Smooth muscle cell (in vitro differentiated cells): Measurements from ENCODE around the gene ST6GALNAC3. TPM values are rescaled to one million over a fixed set of nuclear protein-coding genes. Genes with fewer than 3 reads are reported as not detected.
A peak's percentile ranks its signal among the peaks of the same experiment; 100 is the strongest.

ENCODE experiments used
- DNase-seq: peaks from one replicate; lab custom pipeline; 2025; ENCODE audit not compliant: unreplicated experiment; lab: John Stamatoyannopoulos, UW
- H2AFZ ChIP-seq: fragments of 200-600 bp; sonication (generic); 2 replicates; pipeline ENCODE4 v1.6.0; 2016; ENCODE audit warnings: antibody characterized with exemption, low read depth, mild to moderate bottlenecking
- H3F3A ChIP-seq: fragments of 200-600 bp; sonication (generic); 2 replicates; pipeline ENCODE4 v1.6.0; 2017; ENCODE audit warnings: antibody characterized with exemption, low read depth
- H3K27ac ChIP-seq: fragments of 200-600 bp; sonication (generic); 2 replicates; pipeline ENCODE4 v1.5.1; 2016; ENCODE audit warnings: low read depth, mild to moderate bottlenecking
- H3K27me3 ChIP-seq: fragments of 200-600 bp; sonication (generic); 2 replicates; pipeline ENCODE4 v1.6.1; 2016; ENCODE audit warnings: low read depth, mild to moderate bottlenecking
- H3K36me3 ChIP-seq: fragments of 200-600 bp; sonication (generic); 2 replicates; pipeline ENCODE4 v1.5.1; 2016; ENCODE audit warnings: low read depth
- H3K4me1 ChIP-seq: fragments of 200-600 bp; sonication (generic); 2 replicates; pipeline ENCODE4 v1.5.1; 2016; ENCODE audit warnings: low read depth
- H3K4me2 ChIP-seq: fragments of 200-600 bp; sonication (generic); 2 replicates; pipeline ENCODE4 v1.6.0; 2016; ENCODE audit warnings: mild to moderate bottlenecking
- H3K4me3 ChIP-seq: fragments of 200-600 bp; sonication (generic); 2 replicates; pipeline ENCODE4 v1.5.1; 2016; ENCODE audit warnings: mild to moderate bottlenecking
- H3K79me2 ChIP-seq: fragments of 200-600 bp; sonication (generic); 2 replicates; pipeline ENCODE4 v1.6.0; 2016; ENCODE audit warnings: low read depth, mild to moderate bottlenecking
- H3K9ac ChIP-seq: fragments of 200-600 bp; sonication (generic); 2 replicates; pipeline ENCODE4 v1.6.0; 2016; ENCODE audit warnings: low read depth
- H3K9me3 ChIP-seq: fragments of 200-600 bp; sonication (generic); replicated peaks from 2 replicates; pipeline ENCODE4 v1.5.1; 2016; ENCODE audit warnings: low read depth
- H4K20me1 ChIP-seq: fragments of 200-600 bp; sonication (generic); 2 replicates; pipeline ENCODE4 v1.6.0; 2016; ENCODE audit warnings: low read depth
- WGBS: methylation state at CpG from one replicate; pipeline ENCODE4 v1.1.7; 2016; ENCODE audit warnings: low lambda C conversion rate; 5-methylcytosine and 5-hydroxymethylcytosine counted together
- polyA plus RNA-seq: library from polyadenylated mRNA; unstranded; fragments of >200 nt; fragmentation: Nextera tagmentation; extraction: Ambion mirVana; gene quantifications from 2 replicates; pipeline ENCODE4 v1.2.1, GENCODE V29; 2016
- total RNA-seq: library from RNA; depleted of rRNA; stranded (reverse); fragments of >200 nt; gene quantifications from 2 replicates; pipeline ENCODE4 v1.2.3, GENCODE V29; 2014
- TF ChIP-seq, protein P1 (sequence below): fragments of 200-600 bp; sonication (generic); IDR thresholded peaks from 2 replicates; pipeline ENCODE4 v1.5.1; 2017; ENCODE audit warnings: borderline replicate concordance, mild to moderate bottlenecking, antibody characterized with exemption; ENCODE audit not compliant: insufficient read depth, poor library complexity, severe bottlenecking

Gene ST6GALNAC3
- total and polyA plus RNA-seq, 2 experiments from 2014 or later: 9.3 to 13.4 TPM

GRCh38 chr1:76267631-76268030, 193.1 kb downstream of the ST6GALNAC3 start:
- no peak for DNase-seq
- H3K36me3 ChIP-seq: no peaks in the 10 kb centered on the region
- H2AFZ ChIP-seq: no peak overlapping the region
- no peaks in the 10 kb centered on the region for H3F3A ChIP-seq
- WGBS: 55% methylated on average over 2 of the region's 2 CpGs
- H3K27me3 ChIP-seq: no peaks in the 10 kb centered on the region
- no peak overlapping the region for H3K4me3 ChIP-seq
- H4K20me1 ChIP-seq: no peaks in the 10 kb centered on the region
- peak overlapping the region; percentile 7 for H3K27ac ChIP-seq
- H3K9ac ChIP-seq: no peak overlapping the region
- H3K79me2 ChIP-seq: peaks cover under 1% of the 10 kb centered on the region
- no peaks in the 10 kb centered on the region for H3K9me3 ChIP-seq
- peaks cover 24% of the 10 kb centered on the region for H3K4me1 ChIP-seq
- H3K4me2 ChIP-seq: peak overlapping the region; percentile 65
- TF ChIP-seq, protein P1, sequence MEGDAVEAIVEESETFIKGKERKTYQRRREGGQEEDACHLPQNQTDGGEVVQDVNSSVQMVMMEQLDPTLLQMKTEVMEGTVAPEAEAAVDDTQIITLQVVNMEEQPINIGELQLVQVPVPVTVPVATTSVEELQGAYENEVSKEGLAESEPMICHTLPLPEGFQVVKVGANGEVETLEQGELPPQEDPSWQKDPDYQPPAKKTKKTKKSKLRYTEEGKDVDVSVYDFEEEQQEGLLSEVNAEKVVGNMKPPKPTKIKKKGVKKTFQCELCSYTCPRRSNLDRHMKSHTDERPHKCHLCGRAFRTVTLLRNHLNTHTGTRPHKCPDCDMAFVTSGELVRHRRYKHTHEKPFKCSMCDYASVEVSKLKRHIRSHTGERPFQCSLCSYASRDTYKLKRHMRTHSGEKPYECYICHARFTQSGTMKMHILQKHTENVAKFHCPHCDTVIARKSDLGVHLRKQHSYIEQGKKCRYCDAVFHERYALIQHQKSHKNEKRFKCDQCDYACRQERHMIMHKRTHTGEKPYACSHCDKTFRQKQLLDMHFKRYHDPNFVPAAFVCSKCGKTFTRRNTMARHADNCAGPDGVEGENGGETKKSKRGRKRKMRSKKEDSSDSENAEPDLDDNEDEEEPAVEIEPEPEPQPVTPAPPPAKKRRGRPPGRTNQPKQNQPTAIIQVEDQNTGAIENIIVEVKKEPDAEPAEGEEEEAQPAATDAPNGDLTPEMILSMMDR: no peak

GRCh38 chr1:76268341-76268740, 193.8 kb downstream of the ST6GALNAC3 start:
- H2AFZ ChIP-seq: no peak overlapping the region
- no peak overlapping the region for H3K4me3 ChIP-seq
- peaks cover 24% of the 10 kb centered on the region for H3K4me1 ChIP-seq
- peak overlapping the region; percentile 65 for H3K4me2 ChIP-seq
- no peaks in the 10 kb centered on the region for H3K36me3 ChIP-seq
- no peak overlapping the region for H3K9ac ChIP-seq
- no peaks in the 10 kb centered on the region for H3K9me3 ChIP-seq
- 9% methylated on average over 2 of the region's 2 CpGs for WGBS
- H3F3A ChIP-seq: no peaks in the 10 kb centered on the region
- no peaks in the 10 kb centered on the region for H3K27me3 ChIP-seq
- DNase-seq: no peak
- H3K27ac ChIP-seq: peak overlapping the region; percentile 63
- H4K20me1 ChIP-seq: no peaks in the 10 kb centered on the region
- TF ChIP-seq, protein P1: no peak
- peaks cover 4% of the 10 kb centered on the region for H3K79me2 ChIP-seq

DNA sequence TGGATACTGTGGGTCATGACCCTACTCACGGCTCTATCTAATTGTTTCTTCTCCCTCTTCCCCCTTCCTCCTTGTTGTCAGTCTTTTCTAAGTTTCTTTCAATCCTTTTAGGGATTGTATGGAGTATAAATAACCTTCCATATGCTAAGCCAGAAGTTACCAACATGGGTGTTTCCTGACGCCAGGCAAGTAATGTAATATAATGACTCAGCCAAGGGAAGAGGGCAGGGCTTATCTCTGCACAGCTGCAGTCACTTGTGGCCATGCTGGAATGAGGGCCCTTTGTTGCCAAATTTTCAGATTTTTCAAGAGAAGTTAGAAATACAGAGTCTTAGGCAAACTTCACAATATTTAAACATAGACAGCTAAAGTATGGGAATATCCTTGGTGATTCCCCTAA, 194.6 kb downstream of the ST6GALNAC3 start:
- peaks cover 24% of the 10 kb centered on the region for H3K4me1 ChIP-seq
- no peaks in the 10 kb centered on the region for H3K36me3 ChIP-seq
- H3K9me3 ChIP-seq: no peaks in the 10 kb centered on the region
- H3K4me2 ChIP-seq: peak overlapping the region; percentile 65
- no peaks in the 10 kb centered on the region for H3F3A ChIP-seq
- TF ChIP-seq, protein P1: no peak
- peaks cover 4% of the 10 kb centered on the region for H3K79me2 ChIP-seq
- H4K20me1 ChIP-seq: no peaks in the 10 kb centered on the region
- WGBS: 19% methylated on average over 2 of the region's 2 CpGs
- H2AFZ ChIP-seq: peak overlapping the region; percentile 19
- H3K27ac ChIP-seq: peak overlapping the region; percentile 63
- no peak overlapping the region for H3K4me3 ChIP-seq
- H3K27me3 ChIP-seq: no peaks in the 10 kb centered on the region
- H3K9ac ChIP-seq: no peak overlapping the region
- DNase-seq: no peak

DNA sequence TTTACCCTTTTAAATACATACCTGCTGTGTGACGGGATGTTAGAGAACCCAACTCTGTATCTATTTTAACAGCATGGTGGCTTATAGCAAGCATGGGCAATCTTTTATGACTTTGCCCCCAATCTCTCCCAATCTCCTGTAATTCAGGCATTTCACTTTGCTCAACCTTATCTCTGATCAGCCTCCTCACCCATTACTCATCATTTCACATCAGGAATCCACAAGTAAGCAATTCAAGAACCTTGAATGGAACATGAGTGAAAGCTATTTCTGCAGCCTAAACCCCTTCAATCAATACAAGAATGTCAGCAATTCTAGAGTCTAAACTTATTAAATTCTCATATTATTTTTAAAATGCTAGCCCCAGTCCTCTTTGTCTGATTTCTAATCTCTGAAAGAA, 199.8 kb downstream of the ST6GALNAC3 start:
- TF ChIP-seq, protein P1: no peak
- Histone ChIP-seq H3K4me3 (no peak overlapping the region), H3K4me2 (no peak overlapping the region), H3F3A (no peaks in the 10 kb centered on the region), H3K27me3 (no peaks in the 10 kb centered on the region), H3K79me2 (peaks cover 10% of the 10 kb centered on the region), H2AFZ (no peak overlapping the region), H3K4me1 (peaks cover 10% of the 10 kb centered on the region), H3K36me3 (no peaks in the 10 kb centered on the region), H3K9ac (no peak overlapping the region), H4K20me1 (no peaks in the 10 kb centered on the region), H3K9me3 (no peaks in the 10 kb centered on the region), H3K27ac (no peak overlapping the region)
- WGBS: 93% methylated on average over 1 of the region's 1 CpG
- DNase-seq: no peak
